AG20443 (cell line): ENCODE results near the gene NAMPT.
"Not testable (repeated sequence)": the region's sequence is repeated elsewhere in the genome, so short reads cannot be mapped to it uniquely, and the experiment has no call there.

Experiments used
- DNase-seq: peaks from one replicate; pipeline ENCODE4 v3.0.0; 2012; ENCODE audit warnings: low spot score, mixed read lengths

NAMPT gene

DNA sequence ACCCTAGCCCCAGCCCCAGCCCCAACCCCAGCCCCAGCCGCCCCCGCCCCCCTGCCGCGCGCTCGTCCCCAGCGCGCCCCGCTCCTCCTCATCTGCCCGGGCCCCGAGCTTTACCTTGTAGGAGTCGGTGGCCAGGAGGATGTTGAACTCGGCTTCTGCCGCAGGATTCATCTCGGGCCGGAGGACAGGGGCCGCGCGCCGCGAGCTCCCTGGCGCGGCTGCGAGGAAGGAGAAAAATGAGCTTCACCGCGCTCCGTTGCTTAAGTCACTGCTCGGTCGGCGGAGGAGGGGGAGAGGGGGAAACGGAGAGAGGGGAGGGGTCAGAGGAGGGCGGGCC is at the start of gene NAMPT:
NAMPT (minus strand) TSS at position 270 of the 337 bp plus-strand sequence; CDS start at position 171, 99 bp downstream.
- no peak for DNase-seq

DNA sequence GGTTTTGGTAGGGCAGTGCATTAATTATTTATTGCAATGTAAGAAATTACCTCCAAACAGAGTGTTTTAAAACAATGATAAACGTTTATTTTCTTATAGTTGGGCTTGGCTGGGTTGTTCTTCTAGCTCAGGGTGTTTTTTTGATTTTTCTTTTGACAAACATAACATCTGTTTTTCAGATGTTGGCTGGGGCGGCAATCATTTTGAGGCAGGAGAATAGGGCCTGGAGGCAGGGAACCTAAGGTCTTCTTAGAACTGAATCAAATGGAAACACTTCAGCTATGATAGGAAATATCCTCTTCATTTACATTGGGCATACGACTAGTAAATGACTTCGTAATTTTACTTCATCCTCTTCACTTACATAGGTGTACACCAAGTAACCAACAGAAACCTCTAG is 47.4 kb upstream of the NAMPT start:
- no peak for DNase-seq

GRCh38 chr7:106331441-106332175 is 46.8 kb upstream of the NAMPT start:
- no peak for DNase-seq

DNA sequence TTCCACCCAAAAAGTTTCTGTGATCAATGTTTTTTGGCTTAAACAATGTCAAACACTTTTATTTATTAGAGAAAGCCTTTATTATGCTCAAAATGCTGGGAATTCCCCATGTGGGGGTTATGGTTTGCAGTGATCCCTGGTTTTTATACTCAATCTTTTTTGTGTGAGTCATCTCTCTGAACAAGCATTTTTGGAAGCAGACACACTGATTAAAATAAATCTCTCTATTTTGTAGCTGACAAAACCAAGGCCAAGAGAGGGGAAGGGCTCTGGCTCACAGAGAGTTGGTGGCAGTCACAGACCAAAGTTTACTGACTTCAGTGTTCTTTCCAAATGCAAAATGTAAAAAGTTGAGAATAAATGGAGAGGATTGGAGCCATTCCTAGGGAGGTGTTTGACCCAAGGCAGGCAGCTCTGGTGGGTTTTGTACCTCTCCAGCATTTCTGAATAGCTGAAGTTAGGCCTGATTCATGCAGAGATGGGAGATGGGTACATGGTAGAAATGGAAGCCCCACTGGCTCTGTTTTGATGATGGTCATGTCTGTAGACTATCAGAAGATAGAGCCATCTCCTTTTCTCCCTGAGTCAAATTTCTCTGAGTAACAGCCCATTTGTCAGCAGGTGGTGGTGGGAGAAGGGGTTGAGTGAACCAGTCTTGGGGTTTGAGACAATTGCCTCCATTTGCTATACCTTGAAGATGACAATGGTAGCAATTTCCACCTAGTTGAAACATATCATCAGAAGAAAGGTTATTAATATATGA is 45.4 kb upstream of the NAMPT start:
- DNase-seq, result peak; percentile 42

GRCh38 chr7:106329408-106329807 is 44.6 kb upstream of the NAMPT start:
- no peak for DNase-seq

DNA sequence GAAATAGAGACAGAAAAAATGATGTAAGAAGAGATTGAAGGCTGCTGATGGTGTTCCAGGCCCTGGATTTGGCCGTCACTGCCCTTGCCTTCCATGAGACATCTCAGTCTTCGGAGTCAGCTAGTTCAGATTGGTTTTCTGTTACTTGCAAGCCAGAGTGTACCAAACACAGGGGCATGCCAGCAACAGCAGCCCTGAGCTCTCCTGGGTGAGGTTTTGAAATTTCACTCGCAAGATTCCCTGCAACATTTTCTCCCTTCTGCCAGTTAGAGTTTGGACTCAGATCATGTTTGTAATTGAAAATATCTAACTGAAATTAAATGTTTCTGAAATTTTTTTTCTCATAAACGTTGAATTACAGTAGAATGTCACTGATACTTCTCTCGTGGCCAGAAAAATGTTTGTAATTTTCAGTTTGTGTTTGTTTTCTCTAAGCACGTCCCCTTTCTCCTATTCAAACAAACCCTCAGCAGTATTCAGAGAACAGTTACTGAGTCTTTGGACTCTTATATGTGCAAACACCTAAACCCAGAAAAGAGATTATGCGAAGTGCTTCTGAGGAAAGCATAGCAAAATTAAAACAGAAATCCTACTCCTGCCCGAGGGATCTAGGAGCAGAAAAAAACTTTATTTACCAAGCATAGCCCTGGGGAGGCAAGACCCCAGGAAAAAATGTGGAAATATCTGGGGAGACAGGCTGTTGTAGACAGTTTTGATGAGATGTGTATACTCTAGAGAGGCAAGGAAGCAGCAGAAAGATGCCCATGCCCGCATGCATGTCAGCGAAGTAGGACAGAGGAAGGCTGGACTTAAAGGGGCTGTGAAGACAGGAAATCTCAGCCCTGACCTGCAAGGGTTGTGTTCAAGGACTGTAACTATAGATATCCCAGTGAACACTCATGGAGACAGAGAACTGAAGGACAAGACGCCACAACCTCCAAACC is 43.0 kb upstream of the NAMPT start:
- DNase-seq, result no peak

DNA sequence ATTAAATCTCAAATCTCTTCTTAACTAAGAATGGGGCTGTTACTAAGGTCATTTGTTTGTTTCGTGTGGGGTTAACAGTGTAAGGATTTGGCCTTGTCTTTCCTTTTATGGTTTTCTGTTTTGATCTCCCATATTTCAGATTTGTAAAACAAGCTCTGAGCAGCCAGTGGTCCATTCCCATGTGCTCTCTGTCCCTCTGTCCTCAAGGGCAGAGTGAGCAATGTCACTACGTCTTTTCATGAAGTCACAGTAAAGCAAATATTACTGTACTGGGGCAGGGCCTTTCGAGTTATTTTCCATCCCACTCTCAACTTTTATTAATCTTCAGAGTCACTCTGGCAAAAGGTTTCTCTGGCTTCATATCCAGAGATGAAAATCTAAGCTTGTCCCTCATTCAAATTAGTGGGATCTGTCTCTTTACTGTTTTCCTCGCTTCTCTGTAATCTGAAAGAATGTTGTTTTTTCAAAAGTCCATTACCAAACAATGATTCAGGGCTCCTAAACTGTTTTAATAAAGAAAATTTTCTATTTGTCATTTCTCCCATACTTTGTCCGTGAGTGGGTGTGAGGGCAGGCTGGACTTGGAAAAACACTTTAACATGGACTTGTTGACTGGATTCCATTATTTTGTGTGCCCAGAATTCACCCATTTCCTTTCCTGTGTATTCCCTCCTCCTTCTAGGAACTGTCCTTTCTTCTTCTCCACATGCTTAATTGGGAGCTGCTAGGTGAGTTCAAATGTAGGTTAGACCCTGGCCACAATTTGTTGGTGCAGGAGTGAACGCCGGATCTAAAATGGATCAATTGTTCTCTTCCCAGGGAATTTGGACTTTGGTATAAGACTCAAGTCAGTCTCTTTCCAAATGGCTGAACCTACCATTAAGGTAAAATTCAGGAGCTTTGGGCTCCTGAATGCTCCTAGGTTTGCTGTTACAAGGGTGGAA is 42.1 kb upstream of the NAMPT start:
- DNase-seq, result peak; percentile 27

GRCh38 chr7:106324509-106324908 is 39.7 kb upstream of the NAMPT start:
- DNase-seq, result not testable (repeated sequence)

DNA sequence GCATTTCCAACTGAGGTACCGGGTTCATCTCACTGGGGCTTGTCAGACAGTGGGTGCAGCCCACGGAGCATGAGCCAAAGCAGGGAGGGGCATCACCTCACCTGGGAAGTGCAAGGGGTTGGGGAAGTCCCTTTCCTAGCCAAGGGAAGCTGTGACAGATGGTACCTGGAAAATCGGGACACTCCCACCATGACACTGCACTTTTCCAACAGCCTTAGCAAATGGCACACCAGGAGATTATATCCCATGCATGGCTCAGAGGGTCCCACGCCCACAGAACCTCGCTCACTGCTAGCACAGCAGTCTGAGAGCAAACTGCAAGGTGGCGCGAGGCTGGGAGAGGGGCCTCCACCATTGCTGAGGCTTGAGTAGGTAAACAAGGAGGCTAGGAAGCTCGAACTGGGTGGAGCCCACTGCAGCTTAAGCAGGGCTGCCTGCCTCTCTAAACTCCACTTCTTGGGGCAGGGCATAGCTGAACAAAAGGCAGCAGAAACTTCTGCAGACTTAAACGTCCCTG is 35.5 kb upstream of the NAMPT start:
- not testable (repeated sequence) for DNase-seq

- no peak for DNase-seq
These were observed 33.7 kb upstream of the NAMPT start for GRCh38 chr7:106318482-106318881.

DNA sequence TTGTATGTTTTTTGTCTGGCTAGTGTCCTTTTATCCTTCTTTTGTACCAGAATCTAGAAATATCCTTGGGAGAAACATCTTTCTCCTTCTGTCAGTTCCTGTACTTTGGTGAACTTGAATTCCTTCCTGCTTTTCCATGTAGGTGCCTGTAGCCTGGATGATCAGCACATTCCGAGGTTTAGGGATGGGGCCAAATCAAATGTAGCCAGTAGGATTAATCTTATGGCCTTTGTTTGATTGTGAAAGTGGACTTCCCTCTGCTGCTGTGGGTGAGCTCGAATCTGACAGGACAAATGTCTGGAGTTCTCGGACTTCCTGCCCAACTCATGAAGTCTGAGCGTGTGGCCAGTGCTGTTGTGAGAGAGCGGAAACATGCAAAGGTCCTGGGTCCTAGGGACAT is 33.2 kb upstream of the NAMPT start:
- DNase-seq, result peak; percentile 20

GRCh38 chr7:106316947-106317346 is 32.2 kb upstream of the NAMPT start:
- no peak for DNase-seq

GRCh38 chr7:106314875-106315274 is 30.1 kb upstream of the NAMPT start:
- no peak for DNase-seq

DNA sequence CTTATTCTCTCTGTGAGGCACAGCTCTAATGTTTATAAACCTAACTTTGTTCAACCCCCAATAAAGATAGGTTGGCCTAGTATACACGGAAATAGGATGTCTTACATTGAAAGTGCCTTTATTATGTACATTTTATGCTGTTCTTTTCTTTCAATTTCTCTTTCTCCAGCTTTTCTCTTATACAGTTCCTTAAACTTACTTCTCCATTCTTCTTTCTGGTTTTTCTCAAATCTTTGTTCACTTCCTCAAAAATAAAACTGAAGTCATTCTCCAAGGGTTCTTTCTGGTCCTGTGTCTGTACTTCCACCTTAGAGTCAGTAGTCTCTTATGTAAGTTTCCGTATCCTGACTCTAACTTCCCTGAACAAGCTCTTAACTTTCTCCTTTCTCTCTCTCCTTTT is 29.2 kb upstream of the NAMPT start:
- no peak for DNase-seq

- peak; percentile 68 for DNase-seq
These were observed 28.7 kb upstream of the NAMPT start for GRCh38 chr7:106313456-106313901.

GRCh38 chr7:106312906-106313305 is 28.1 kb upstream of the NAMPT start:
- DNase-seq, result no peak

DNA sequence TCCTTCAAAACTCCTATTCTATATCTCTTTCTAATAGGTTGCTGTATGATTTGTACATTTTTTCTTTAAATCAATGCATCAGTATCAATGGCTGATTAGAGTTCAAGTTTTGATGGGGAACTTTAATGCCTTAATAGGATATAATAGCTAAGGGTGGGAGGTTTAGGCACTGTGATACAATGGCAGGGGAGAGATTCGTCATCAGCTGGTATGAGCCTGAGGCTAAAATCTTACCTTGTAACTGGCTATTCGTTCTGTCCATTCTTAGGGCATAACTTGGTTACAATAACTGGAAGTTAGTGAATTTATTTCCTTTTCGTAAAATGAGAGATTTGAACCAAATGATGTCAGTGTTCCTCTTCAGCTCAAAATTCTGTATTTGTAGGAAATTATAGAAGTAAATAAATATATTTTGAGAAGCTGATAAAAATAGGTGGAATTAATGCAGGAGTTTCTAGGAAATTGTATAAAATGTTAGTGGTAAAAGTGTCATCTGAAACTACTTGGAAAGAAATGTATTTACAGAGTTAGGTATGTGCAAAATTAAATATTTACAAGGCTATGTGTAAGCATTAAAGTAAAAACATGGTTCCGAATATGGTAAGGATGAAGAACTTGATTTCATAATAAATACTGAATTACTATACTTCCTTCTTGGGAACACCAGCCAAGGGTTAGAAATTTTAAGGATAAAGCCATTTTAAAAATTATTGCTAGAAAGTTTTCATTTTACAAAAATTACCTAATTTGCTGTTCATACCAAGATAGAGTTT is 27.5 kb upstream of the NAMPT start:
- no peak for DNase-seq

DNA sequence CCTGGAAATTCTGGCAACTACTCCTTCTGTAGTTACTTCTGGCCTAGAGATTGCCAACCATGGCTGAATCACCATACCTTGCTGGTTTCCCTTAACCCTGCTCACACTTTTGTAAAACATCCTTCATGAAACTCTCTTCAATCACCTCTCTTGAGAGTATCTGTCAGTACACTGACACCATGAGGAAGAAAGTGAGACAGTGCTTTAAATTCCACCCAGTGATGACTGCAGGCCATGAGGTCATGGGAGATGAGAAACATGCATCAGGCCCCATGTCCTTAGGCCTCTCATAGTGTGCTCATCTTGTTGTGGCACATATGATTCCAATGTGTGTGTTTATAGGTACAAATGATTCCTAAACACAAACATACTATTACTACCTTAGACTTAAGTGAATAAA is 24.6 kb upstream of the NAMPT start:
- DNase-seq, result no peak

GRCh38 chr7:106306256-106306655 is 21.5 kb upstream of the NAMPT start:
- DNase-seq, result no peak

- DNase-seq, result no peak
These were observed 20.9 kb upstream of the NAMPT start for GRCh38 chr7:106305732-106306131.
